Esophagus muscularis mucosa (tissue), 4 donors: Measurements from ENCODE around the gene FAM78B. TPM values are rescaled to one million over a fixed set of nuclear protein-coding genes. Genes with fewer than 3 reads are reported as not detected.

Experiments
- DNase-seq: peaks from one replicate; pipeline ENCODE4 v3.0.0-alpha.2; 2017; ENCODE audit errors: extremely low spot score
- H3K27ac ChIP-seq, 4 donors: fragments of 200-600 bp; sonication (generic); replicated peaks in 1 of 4; 1 replicate in 3 of 4; 2 replicates in 1 of 4; pipeline ENCODE4 v1.5.1; 2016 to 2019; ENCODE audit warnings: mild to moderate bottlenecking in 1 of 4
- H3K27me3 ChIP-seq, 4 donors: fragments of 200-600 bp; sonication (generic); one replicate each; pipeline versions ENCODE4 v1.5.1 to v1.6.0; 2016 to 2019
- H3K36me3 ChIP-seq, 4 donors: fragments of 200-600 bp; sonication (generic); one replicate each; pipeline ENCODE4 v1.5.1; 2016 to 2019
- H3K4me1 ChIP-seq, 4 donors: fragments of 200-600 bp; sonication (generic); one replicate each; pipeline ENCODE4 v1.5.1; 2016 to 2019
- H3K4me3 ChIP-seq, 4 donors: fragments of 200-600 bp; sonication (generic); 1 replicate in 2 of 4; 2 replicates in 2 of 4; pipeline ENCODE4 v1.5.1; 2016 to 2019; ENCODE audit warnings: mild to moderate bottlenecking in 4 of 4, moderate library complexity in 1 of 4
- H3K9me3 ChIP-seq, 4 donors: fragments of 200-600 bp; sonication (generic); 1 replicate in 3 of 4; 2 replicates in 1 of 4; pipeline ENCODE4 v1.5.1; 2016 to 2019
- EP300 ChIP-seq: sonication (generic); formaldehyde crosslinking; IDR thresholded peaks from one replicate; pipeline ENCODE4 v1.6.1; 2017; ENCODE audit warnings: antibody characterized with exemption
- POLR2A ChIP-seq: fragments of 450-650 bp; IDR thresholded peaks from one replicate; pipeline ENCODE4 v1.6.1; 2017; ENCODE audit warnings: antibody characterized with exemption, moderate library complexity, mild to moderate bottlenecking, low read depth
- POLR2AphosphoS5 ChIP-seq, 2 donors: sonication (generic); formaldehyde crosslinking; IDR thresholded peaks; one replicate each; pipeline ENCODE4 v1.6.1; 2017; ENCODE audit warnings: antibody characterized with exemption in 2 of 2
- WGBS: methylation state at CpG from one replicate; pipeline ENCODE4 v1.1.5; 2018; 5-methylcytosine and 5-hydroxymethylcytosine counted together
- intact Hi-C: fragments of 100-400 bp; cut with DNase I; formaldehyde crosslinking; loops from one replicate; pipeline ENCODE4 v1.15.1; 2023
- total RNA-seq, 4 donors: library from RNA; depleted of rRNA; stranded (reverse); fragments of >200 nt; gene quantifications; one replicate each; pipeline versions ENCODE4 v1.1.0 to v1.2.1, GENCODE V29; 2016
- TF ChIP-seq, protein P1 (sequence below), 3 experiments: fragments of 200-600 bp in 2 of 3; fragments of 450-650 bp in 1 of 3; sonication (generic) in 2 of 3; IDR thresholded peaks; one replicate each; pipeline ENCODE4 v1.5.1; 2017 to 2019; ENCODE audit warnings: antibody characterized with exemption in 3 of 3, mild to moderate bottlenecking in 2 of 3, moderate library complexity in 1 of 3

FAM78B gene
- total RNA-seq, 4 donors from 2014 or later: 0.50 to 2.0 (median 1.3) TPM

DNA sequence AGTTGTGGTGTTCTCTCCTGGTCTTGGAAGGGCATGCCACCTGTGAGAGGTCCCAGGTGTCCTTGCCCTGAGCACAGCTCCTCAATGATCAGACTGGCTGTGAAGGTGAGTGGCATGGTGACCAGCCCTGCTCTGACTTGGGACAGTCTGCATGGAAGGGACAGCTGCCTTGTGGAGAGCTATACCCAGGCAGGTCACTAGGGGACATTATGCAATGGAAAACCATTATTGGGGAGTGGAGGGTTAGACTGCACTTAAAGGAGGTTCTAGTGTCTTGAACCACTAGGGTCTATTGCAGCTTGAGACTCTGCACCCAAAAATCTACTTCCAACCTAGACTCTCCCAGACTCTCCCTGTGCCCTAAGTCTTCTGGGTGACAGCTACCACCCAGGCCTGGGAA is 24.8 kb downstream of the FAM78B start:
- intact Hi-C loops: no loop called here
- Histone ChIP-seq H3K27me3 (no peaks in the 10 kb centered on the region), H3K27ac (no peak overlapping the region), H3K9me3 (no peaks in the 10 kb centered on the region), H3K4me3 (no peak overlapping the region), H3K36me3 (no peaks in the 10 kb centered on the region), H3K4me1 (peaks cover 0 to 5% (median 0%) of the 10 kb centered on the region in 4 donors)
- DNase-seq: no peak
- TF ChIP-seq POLR2AphosphoS5 (IDR thresholded peaks at IDR 0.05): no peak
- TF ChIP-seq, protein P1, sequence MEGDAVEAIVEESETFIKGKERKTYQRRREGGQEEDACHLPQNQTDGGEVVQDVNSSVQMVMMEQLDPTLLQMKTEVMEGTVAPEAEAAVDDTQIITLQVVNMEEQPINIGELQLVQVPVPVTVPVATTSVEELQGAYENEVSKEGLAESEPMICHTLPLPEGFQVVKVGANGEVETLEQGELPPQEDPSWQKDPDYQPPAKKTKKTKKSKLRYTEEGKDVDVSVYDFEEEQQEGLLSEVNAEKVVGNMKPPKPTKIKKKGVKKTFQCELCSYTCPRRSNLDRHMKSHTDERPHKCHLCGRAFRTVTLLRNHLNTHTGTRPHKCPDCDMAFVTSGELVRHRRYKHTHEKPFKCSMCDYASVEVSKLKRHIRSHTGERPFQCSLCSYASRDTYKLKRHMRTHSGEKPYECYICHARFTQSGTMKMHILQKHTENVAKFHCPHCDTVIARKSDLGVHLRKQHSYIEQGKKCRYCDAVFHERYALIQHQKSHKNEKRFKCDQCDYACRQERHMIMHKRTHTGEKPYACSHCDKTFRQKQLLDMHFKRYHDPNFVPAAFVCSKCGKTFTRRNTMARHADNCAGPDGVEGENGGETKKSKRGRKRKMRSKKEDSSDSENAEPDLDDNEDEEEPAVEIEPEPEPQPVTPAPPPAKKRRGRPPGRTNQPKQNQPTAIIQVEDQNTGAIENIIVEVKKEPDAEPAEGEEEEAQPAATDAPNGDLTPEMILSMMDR (IDR thresholded peaks at IDR 0.05): no peak
- TF ChIP-seq EP300: no peak
- TF ChIP-seq POLR2A: no peak

- no peaks in the 10 kb centered on the region for H3K4me1 ChIP-seq
- H3K27me3 ChIP-seq: no peaks in the 10 kb centered on the region
- H3K9me3 ChIP-seq: no peaks in the 10 kb centered on the region
- TF ChIP-seq POLR2AphosphoS5 (IDR thresholded peaks at IDR 0.05) (no peak), POLR2A (no peak), EP300 (no peak)
- TF ChIP-seq, protein P1 (IDR thresholded peaks at IDR 0.05): no peak
- intact Hi-C loops: no loop called here
- H3K36me3 ChIP-seq: no peaks in the 10 kb centered on the region
- H3K27ac ChIP-seq: no peak overlapping the region
- 76% methylated on average over 6 of the region's 6 CpGs for WGBS
- H3K4me3 ChIP-seq: no peak overlapping the region
- no peak for DNase-seq
Measured at GRCh38 chr1:166140251-166140650, 26.6 kb downstream of the FAM78B start.

GRCh38 chr1:166139735-166140134 is 27.1 kb downstream of the FAM78B start:
- H3K27me3 ChIP-seq: no peaks in the 10 kb centered on the region
- no peaks in the 10 kb centered on the region for H3K36me3 ChIP-seq
- H3K9me3 ChIP-seq: no peaks in the 10 kb centered on the region
- intact Hi-C loops: no loop called here
- TF ChIP-seq, protein P1 (IDR thresholded peaks at IDR 0.05): no peak
- no peak for TF ChIP-seq POLR2A
- TF ChIP-seq EP300: no peak
- no peak for TF ChIP-seq POLR2AphosphoS5 (IDR thresholded peaks at IDR 0.05)
- no peak for DNase-seq
- 67% methylated on average over 4 of the region's 4 CpGs for WGBS
- H3K4me1 ChIP-seq: no peaks in the 10 kb centered on the region
- no peak overlapping the region for H3K4me3 ChIP-seq
- H3K27ac ChIP-seq: no peak overlapping the region

- no peaks in the 10 kb centered on the region for H3K4me1 ChIP-seq
- no peak overlapping the region for H3K27ac ChIP-seq
Measured at GRCh38 chr1:166136699-166137401, 30.0 kb downstream of the FAM78B start.

More at GRCh38 chr1:166136699-166137401, 30.0 kb downstream of the FAM78B start:
- no peak for TF ChIP-seq EP300
- TF ChIP-seq, protein P1 (IDR thresholded peaks at IDR 0.05): no peak
- TF ChIP-seq POLR2AphosphoS5 (IDR thresholded peaks at IDR 0.05): no peak
- no peak for TF ChIP-seq POLR2A
- Histone ChIP-seq H3K4me3 (no peak overlapping the region), H3K27me3 (no peaks in the 10 kb centered on the region), H3K36me3 (no peaks in the 10 kb centered on the region), H3K9me3 (peaks cover 0 to 7% (median 2%) of the 10 kb centered on the region in 4 donors)
- WGBS: 74% methylated on average over 4 of the region's 5 CpGs
- intact Hi-C loops: no loop called here
- DNase-seq: no peak
